Measurements from ENCODE around the gene NACC2. TPM values are rescaled to one million over a fixed set of nuclear protein-coding genes. Genes with fewer than 3 reads are reported as not detected.

The NACC2 gene
- total and polyA plus RNA-seq, 2 of the 8 experiments (the other 6 are each of a cell fraction or from before 2014, with no cell fraction given) = 8.3 to 14.0 TPM

- TF ChIP-seq, protein P1, sequence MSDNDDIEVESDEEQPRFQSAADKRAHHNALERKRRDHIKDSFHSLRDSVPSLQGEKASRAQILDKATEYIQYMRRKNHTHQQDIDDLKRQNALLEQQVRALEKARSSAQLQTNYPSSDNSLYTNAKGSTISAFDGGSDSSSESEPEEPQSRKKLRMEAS (IDR thresholded peaks at IDR 0.05) = peak; percentile 31; the same call in 1 of the 2 replicates
- TF ChIP-seq RXRA (IDR thresholded peaks at IDR 0.05; ENCODE audit: insufficient read depth, low read depth, low read length) (no peak), TAF7 (optimal IDR thresholded peaks at IDR 0.05; ENCODE audit: borderline replicate concordance, low read depth, low read length) (no peak), RAD21 (IDR thresholded peaks at IDR 0.05 in 1 of 2, conservative IDR thresholded peaks at IDR 0.05 in 1 of 2; ENCODE audit: low read depth in 2 of 2, low read length in 2 of 2) (peak; percentile 94 to 97), CTCF (IDR thresholded peaks at IDR 0.05; ENCODE audit: control extremely low read depth in 1 of 3, insufficient read depth in 1 of 3, low read depth in 1 of 3, low read length in 3 of 3) (peak in 2 of 3 experiments; percentile 90 to 96; a peak in 3 of 4 replicates)
Measured at GRCh38 chr9:136122425-136123383, 27.6 kb upstream of the NACC2 start (continued).
